SK-N-SH (cell line): Measurements from ENCODE around the gene SEZ6L2. TPM values are rescaled to one million over a fixed set of nuclear protein-coding genes. Genes with fewer than 3 reads are reported as not detected.

ENCODE experiments used
- CTCF ChIA-PET: fragments of 300-600, 350-600 bp; formaldehyde crosslinking; extraction: SDS; loops from one replicate; lab custom pipeline; 2021; lab: Yijun Ruan, JAX
- POLR2A ChIA-PET: fragments of 350-600 bp; sonication (Branson Sonifier 250); formaldehyde crosslinking; extraction: SDS; loops from one replicate; lab custom pipeline; 2020; ENCODE audit warnings: antibody characterized with exemption, inconsistent platforms; lab: Yijun Ruan, JAX
- DNase-seq: peaks from one replicate; pipeline ENCODE4 v3.0.0; 2012
- H2AFZ ChIP-seq: fragments of 200-600 bp; sonication (generic); 2 replicates; pipeline ENCODE4 v1.8.1; 2016; ENCODE audit warnings: antibody characterized with exemption, mild to moderate bottlenecking, low read depth
- H3F3A ChIP-seq: fragments of 200-600 bp; sonication (generic); replicated peaks from 2 replicates; pipeline ENCODE3; 2016; ENCODE audit warnings: antibody characterized with exemption, mild to moderate bottlenecking; ENCODE audit not compliant: insufficient read depth
- H3K27ac ChIP-seq, 2 experiments: fragments of 200-500 bp in 1 of 2; fragments of 200-600 bp in 1 of 2; sonication (Bioruptor generic) in 1 of 2; sonication (generic), shearing (Covaris generic) in 1 of 2; 2 replicates each; pipeline versions ENCODE4 v1.5.1 to v1.6.1; 2014 to 2016; ENCODE audit warnings: low read depth in 2 of 2, inconsistent platforms in 1 of 2, low read length in 1 of 2, mild to moderate bottlenecking in 1 of 2, mixed read lengths in 1 of 2
- H3K27me3 ChIP-seq: fragments of 200-600 bp; sonication (generic), shearing (Covaris generic); 2 replicates; pipeline ENCODE4 v1.6.1; 2016; ENCODE audit warnings: mixed run types; ENCODE audit not compliant: insufficient read depth
- H3K36me3 ChIP-seq, 2 experiments: fragments of 200-500 bp in 1 of 2; fragments of 200-600 bp in 1 of 2; sonication (Bioruptor generic) in 1 of 2; sonication (generic) in 1 of 2; replicated peaks in 1 of 2; 2 replicates each; pipeline versions ENCODE3 to v1.5.1; 2014 to 2016; ENCODE audit warnings: low read length in 1 of 2, mild to moderate bottlenecking in 1 of 2; ENCODE audit not compliant: insufficient read depth in 2 of 2, control insufficient read depth in 1 of 2
- H3K4me1 ChIP-seq, 2 experiments: fragments of 200-500 bp in 1 of 2; fragments of 200-600 bp in 1 of 2; sonication (Bioruptor generic) in 1 of 2; sonication (generic), shearing (Covaris generic) in 1 of 2; 2 replicates each; pipeline versions ENCODE4 v1.5.1 to v1.6.1; 2014 to 2016; ENCODE audit warnings: low read depth in 1 of 2, low read length in 1 of 2, mixed run types in 1 of 2; ENCODE audit not compliant: insufficient read depth in 2 of 2, control insufficient read depth in 1 of 2
- H3K4me2 ChIP-seq: fragments of 200-600 bp; sonication (generic), shearing (Covaris generic); 2 replicates; pipeline ENCODE4 v1.6.1; 2017; ENCODE audit warnings: mixed run types
- H3K4me3 ChIP-seq, 2 experiments: fragments of 200-500 bp in 1 of 2; fragments of 200-600 bp in 1 of 2; sonication (Bioruptor generic) in 1 of 2; sonication (generic), shearing (Covaris generic) in 1 of 2; 2 replicates each; pipeline versions ENCODE4 v1.5.1 to v1.8.1; 2014 to 2016; ENCODE audit warnings: low read depth in 2 of 2, inconsistent platforms in 1 of 2, low read length in 1 of 2, mild to moderate bottlenecking in 1 of 2, mixed read lengths in 1 of 2, moderate library complexity in 1 of 2
- H3K79me2 ChIP-seq: fragments of 200-600 bp; sonication (generic); 2 replicates; pipeline ENCODE4 v1.8.1; 2017; ENCODE audit warnings: mild to moderate bottlenecking; ENCODE audit not compliant: insufficient read depth
- H3K9ac ChIP-seq: fragments of 200-600 bp; sonication (generic); 2 replicates; pipeline ENCODE4 v1.6.1; 2017; ENCODE audit warnings: mixed run types
- H3K9me2 ChIP-seq: fragments of 200-600 bp; sonication (generic); 2 replicates; pipeline ENCODE4 v1.6.1; 2017; ENCODE audit warnings: mixed run types
- H3K9me3 ChIP-seq: fragments of 200-600 bp; sonication (generic); 2 replicates; pipeline ENCODE4 v1.6.1; 2017; ENCODE audit warnings: mixed run types, mild to moderate bottlenecking, moderate library complexity
- H4K20me1 ChIP-seq: fragments of 200-600 bp; sonication (generic); 2 replicates; pipeline ENCODE4 v1.6.1; 2017; ENCODE audit warnings: mild to moderate bottlenecking, mixed run types; ENCODE audit not compliant: insufficient read depth
- EZH2phosphoT487 ChIP-seq: fragments of 200-600 bp; sonication (generic); IDR thresholded peaks from 2 replicates; pipeline ENCODE4 v1.6.1; 2017; ENCODE audit warnings: low read depth, mixed run types, mild to moderate bottlenecking, antibody characterized with exemption, moderate library complexity, borderline replicate concordance
- FOSL2 ChIP-seq: IDR thresholded peaks from 2 replicates; pipeline ENCODE4 v1.4.0; 2012; ENCODE audit warnings: low read depth, mild to moderate bottlenecking, moderate library complexity, borderline replicate concordance
- JUND ChIP-seq: IDR thresholded peaks from 2 replicates; pipeline ENCODE4 v1.4.0; 2012
- MXI1 ChIP-seq: IDR thresholded peaks from 2 replicates; pipeline ENCODE4 v1.6.1; 2012; ENCODE audit warnings: mild to moderate bottlenecking, low read depth, low read length, improper control_type of control experiment
- RCOR1 ChIP-seq: fragments of 150-350 bp; IDR thresholded peaks from 2 replicates; pipeline ENCODE4 v1.6.1; 2017; ENCODE audit warnings: antibody characterized with exemption, low read length
- RFX5 ChIP-seq: IDR thresholded peaks from 2 replicates; pipeline ENCODE4 v1.6.1; 2012; ENCODE audit warnings: mild to moderate bottlenecking, improper control_type of control experiment, low read length
- SIN3A ChIP-seq: IDR thresholded peaks from 2 replicates; pipeline ENCODE4 v1.6.1; 2012; ENCODE audit warnings: low read depth, mild to moderate bottlenecking, low read length, moderate library complexity, borderline replicate concordance
- SMC3 ChIP-seq: IDR thresholded peaks from 2 replicates; pipeline ENCODE4 v1.6.1; 2012; ENCODE audit warnings: low read depth, low read length, improper control_type of control experiment
- USF2 ChIP-seq: fragments of 150-350 bp; IDR thresholded peaks from 2 replicates; pipeline ENCODE4 v1.6.1; 2017; ENCODE audit warnings: antibody characterized with exemption, low read length, low read depth, borderline replicate concordance
- WGBS: methylation state at CpG from one replicate; pipeline ENCODE4 v1.1.6; 2017; ENCODE audit warnings: low lambda C conversion rate; 5-methylcytosine and 5-hydroxymethylcytosine counted together
- polyA plus RNA-seq, 3 experiments: library from polyadenylated mRNA; depleted of rRNA; stranded (reverse); fragments of >200 nt; gene quantifications; 2 replicates each; pipeline ENCODE4 v1.2.3, GENCODE V29; 2012
- TF ChIP-seq, protein P1 (sequence below): fragments of 200-600 bp; sonication (generic); IDR thresholded peaks from 2 replicates; pipeline ENCODE4 v1.6.1; 2017; ENCODE audit warnings: antibody characterized with exemption, mild to moderate bottlenecking, moderate library complexity
- TF ChIP-seq, protein P2 (sequence below): fragments of 150-350 bp; IDR thresholded peaks from 2 replicates; pipeline ENCODE4 v1.6.1; 2016; ENCODE audit warnings: mild to moderate bottlenecking, low read depth, low read length
- TF ChIP-seq, protein P3 (sequence below): IDR thresholded peaks from 2 replicates; pipeline ENCODE4 v1.6.1; 2012; ENCODE audit warnings: mild to moderate bottlenecking, low read depth, low read length, moderate library complexity

The SEZ6L2 gene
- polyA plus RNA-seq, 1 of the 3 experiments (the other 2 are of a cell fraction) = 59.8 TPM

- H3K79me2 ChIP-seq = no peaks in the 10 kb centered on the region
- H3K4me2 ChIP-seq = no peak overlapping the region
- H3K27ac ChIP-seq = no peak overlapping the region
- H3K9me3 ChIP-seq = no peaks in the 10 kb centered on the region
- TF ChIP-seq JUND (no peak), RCOR1 (no peak), RFX5 (no peak), FOSL2 (no peak), SMC3 (no peak), EZH2phosphoT487 (no peak), MXI1 (no peak)
- TF ChIP-seq, protein P1, sequence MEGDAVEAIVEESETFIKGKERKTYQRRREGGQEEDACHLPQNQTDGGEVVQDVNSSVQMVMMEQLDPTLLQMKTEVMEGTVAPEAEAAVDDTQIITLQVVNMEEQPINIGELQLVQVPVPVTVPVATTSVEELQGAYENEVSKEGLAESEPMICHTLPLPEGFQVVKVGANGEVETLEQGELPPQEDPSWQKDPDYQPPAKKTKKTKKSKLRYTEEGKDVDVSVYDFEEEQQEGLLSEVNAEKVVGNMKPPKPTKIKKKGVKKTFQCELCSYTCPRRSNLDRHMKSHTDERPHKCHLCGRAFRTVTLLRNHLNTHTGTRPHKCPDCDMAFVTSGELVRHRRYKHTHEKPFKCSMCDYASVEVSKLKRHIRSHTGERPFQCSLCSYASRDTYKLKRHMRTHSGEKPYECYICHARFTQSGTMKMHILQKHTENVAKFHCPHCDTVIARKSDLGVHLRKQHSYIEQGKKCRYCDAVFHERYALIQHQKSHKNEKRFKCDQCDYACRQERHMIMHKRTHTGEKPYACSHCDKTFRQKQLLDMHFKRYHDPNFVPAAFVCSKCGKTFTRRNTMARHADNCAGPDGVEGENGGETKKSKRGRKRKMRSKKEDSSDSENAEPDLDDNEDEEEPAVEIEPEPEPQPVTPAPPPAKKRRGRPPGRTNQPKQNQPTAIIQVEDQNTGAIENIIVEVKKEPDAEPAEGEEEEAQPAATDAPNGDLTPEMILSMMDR = no peak
- TF ChIP-seq, protein P2, sequence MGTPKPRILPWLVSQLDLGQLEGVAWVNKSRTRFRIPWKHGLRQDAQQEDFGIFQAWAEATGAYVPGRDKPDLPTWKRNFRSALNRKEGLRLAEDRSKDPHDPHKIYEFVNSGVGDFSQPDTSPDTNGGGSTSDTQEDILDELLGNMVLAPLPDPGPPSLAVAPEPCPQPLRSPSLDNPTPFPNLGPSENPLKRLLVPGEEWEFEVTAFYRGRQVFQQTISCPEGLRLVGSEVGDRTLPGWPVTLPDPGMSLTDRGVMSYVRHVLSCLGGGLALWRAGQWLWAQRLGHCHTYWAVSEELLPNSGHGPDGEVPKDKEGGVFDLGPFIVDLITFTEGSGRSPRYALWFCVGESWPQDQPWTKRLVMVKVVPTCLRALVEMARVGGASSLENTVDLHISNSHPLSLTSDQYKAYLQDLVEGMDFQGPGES = no peak
- TF ChIP-seq, protein P3, sequence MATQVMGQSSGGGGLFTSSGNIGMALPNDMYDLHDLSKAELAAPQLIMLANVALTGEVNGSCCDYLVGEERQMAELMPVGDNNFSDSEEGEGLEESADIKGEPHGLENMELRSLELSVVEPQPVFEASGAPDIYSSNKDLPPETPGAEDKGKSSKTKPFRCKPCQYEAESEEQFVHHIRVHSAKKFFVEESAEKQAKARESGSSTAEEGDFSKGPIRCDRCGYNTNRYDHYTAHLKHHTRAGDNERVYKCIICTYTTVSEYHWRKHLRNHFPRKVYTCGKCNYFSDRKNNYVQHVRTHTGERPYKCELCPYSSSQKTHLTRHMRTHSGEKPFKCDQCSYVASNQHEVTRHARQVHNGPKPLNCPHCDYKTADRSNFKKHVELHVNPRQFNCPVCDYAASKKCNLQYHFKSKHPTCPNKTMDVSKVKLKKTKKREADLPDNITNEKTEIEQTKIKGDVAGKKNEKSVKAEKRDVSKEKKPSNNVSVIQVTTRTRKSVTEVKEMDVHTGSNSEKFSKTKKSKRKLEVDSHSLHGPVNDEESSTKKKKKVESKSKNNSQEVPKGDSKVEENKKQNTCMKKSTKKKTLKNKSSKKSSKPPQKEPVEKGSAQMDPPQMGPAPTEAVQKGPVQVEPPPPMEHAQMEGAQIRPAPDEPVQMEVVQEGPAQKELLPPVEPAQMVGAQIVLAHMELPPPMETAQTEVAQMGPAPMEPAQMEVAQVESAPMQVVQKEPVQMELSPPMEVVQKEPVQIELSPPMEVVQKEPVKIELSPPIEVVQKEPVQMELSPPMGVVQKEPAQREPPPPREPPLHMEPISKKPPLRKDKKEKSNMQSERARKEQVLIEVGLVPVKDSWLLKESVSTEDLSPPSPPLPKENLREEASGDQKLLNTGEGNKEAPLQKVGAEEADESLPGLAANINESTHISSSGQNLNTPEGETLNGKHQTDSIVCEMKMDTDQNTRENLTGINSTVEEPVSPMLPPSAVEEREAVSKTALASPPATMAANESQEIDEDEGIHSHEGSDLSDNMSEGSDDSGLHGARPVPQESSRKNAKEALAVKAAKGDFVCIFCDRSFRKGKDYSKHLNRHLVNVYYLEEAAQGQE = no peak
- TF ChIP-seq, all 33 proteins: peak for 0
- no peaks in the 10 kb centered on the region for H3K4me1 ChIP-seq
- H3K4me3 ChIP-seq = no peak overlapping the region
- ChIA-PET POLR2A (no interaction called here), CTCF (no interaction called here)
- 79% methylated on average over 16 of the region's 18 CpGs for WGBS
- no peaks in the 10 kb centered on the region for H3F3A ChIP-seq
- H3K36me3 ChIP-seq = no peaks in the 10 kb centered on the region
- no peak overlapping the region for H2AFZ ChIP-seq
- no peak overlapping the region for H3K9ac ChIP-seq
- no peaks in the 10 kb centered on the region for H3K27me3 ChIP-seq
- DNase-seq = no peak
- no peaks in the 10 kb centered on the region for H3K9me2 ChIP-seq
- no peaks in the 10 kb centered on the region for H4K20me1 ChIP-seq
Measured at GRCh38 chr16:29876217-29876593, 23.1 kb downstream of the SEZ6L2 start.

DNA sequence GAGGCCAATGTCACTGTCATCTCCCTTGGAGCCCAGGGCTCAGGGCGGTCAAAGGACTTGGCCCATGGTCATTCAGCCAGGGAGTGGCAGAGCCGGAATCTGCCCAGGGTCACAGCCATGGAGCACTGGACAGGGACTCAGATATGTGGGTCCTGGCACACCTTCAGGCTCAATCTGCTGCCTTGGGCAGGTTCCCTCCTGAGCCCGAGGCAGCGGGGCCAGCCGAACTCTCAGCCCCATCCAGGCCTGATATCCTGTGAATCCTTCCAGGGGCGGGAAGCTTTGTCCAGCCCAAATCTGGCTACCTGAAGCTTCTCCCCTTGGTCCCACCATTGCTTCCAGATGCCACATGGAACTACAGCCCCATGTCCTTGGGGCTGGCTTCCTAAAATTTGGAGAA lies 24.1 kb downstream of the SEZ6L2 start:
- POLR2A ChIA-PET = no interaction called here
- no peak overlapping the region for H3K4me3 ChIP-seq
- CTCF ChIA-PET = no interaction called here

More for the DNA sequence above, 24.1 kb downstream of the SEZ6L2 start:
- TF ChIP-seq USF2 (no peak), SMC3 (no peak), RCOR1 (no peak), SIN3A (no peak)
- Histone ChIP-seq H3K9me2 (no peaks in the 10 kb centered on the region), H4K20me1 (no peaks in the 10 kb centered on the region), H3K4me2 (no peak overlapping the region), H3F3A (no peaks in the 10 kb centered on the region), H3K9me3 (no peaks in the 10 kb centered on the region), H3K36me3 (no peaks in the 10 kb centered on the region), H3K27me3 (no peaks in the 10 kb centered on the region), H2AFZ (no peak overlapping the region), H3K79me2 (no peaks in the 10 kb centered on the region), H3K9ac (no peak overlapping the region), H3K4me1 (no peaks in the 10 kb centered on the region), H3K27ac (no peak overlapping the region)
- 96% methylated on average over 4 of the region's 6 CpGs for WGBS
- DNase-seq = no peak
